Naive thymus-derived CD8-positive, alpha-beta T cell (primary cell): Measurements from ENCODE around the gene CLEC4D. TPM values are rescaled to one million over a fixed set of nuclear protein-coding genes. Genes with fewer than 3 reads are reported as not detected.
"Not testable (repeated sequence)": the region's sequence is repeated elsewhere in the genome, so short reads cannot be mapped to it uniquely, and the experiment has no call there.

ENCODE experiments used
- ATAC-seq, 2 donors: fragments of 150-1000 bp; cut with Tn5 transposase in 1 of 2; sonication (Bioruptor Pico), chemical (Tn5 transposase) in 1 of 2; 1 replicate in 1 of 2; 2 replicates in 1 of 2; pipeline ENCODE4 v1.10.0; 2021; ENCODE audit warnings: mild to moderate bottlenecking in 2 of 2, moderate library complexity in 2 of 2
- POLR2A ChIA-PET: fragments of 350-600 bp; sonication (Branson Sonifier 250); formaldehyde crosslinking; loops from one replicate; lab custom pipeline; 2021; ENCODE audit warnings: antibody characterized with exemption; lab: Charles Lee
- DNase-seq, 10 donors: peaks; one replicate each; pipeline versions ENCODE4 v3.0.0 to v3.0.0-alpha.2; 2020 to 2022
- H3K27ac Mint-ChIP-seq, 10 donors: one replicate each; pipeline ENCODE4 v1.8.0; 2020 to 2022; ENCODE audit warnings: mild to moderate bottlenecking in 10 of 10, mixed read lengths in 10 of 10, moderate library complexity in 4 of 10, inconsistent platforms in 1 of 10
- H3K27me3 Mint-ChIP-seq, 5 donors: one replicate each; pipeline ENCODE4 v1.8.0; 2021 to 2022; ENCODE audit warnings: mixed read lengths in 5 of 5
- H3K36me3 Mint-ChIP-seq, 3 donors: one replicate each; pipeline ENCODE4 v1.8.0; 2020 to 2022; ENCODE audit warnings: mixed read lengths in 3 of 3, mild to moderate bottlenecking in 2 of 3, inconsistent platforms in 1 of 3
- H3K4me1 Mint-ChIP-seq, 4 donors: one replicate each; pipeline ENCODE4 v1.8.0; 2021 to 2022; ENCODE audit warnings: mixed read lengths in 4 of 4
- H3K4me3 Mint-ChIP-seq, 10 donors: one replicate each; pipeline ENCODE4 v1.8.0; 2020 to 2022; ENCODE audit warnings: mild to moderate bottlenecking in 10 of 10, mixed read lengths in 10 of 10, moderate library complexity in 6 of 10, inconsistent platforms in 1 of 10
- H3K9me3 Mint-ChIP-seq, 9 donors: one replicate each; pipeline ENCODE4 v1.8.0; 2020 to 2022; ENCODE audit warnings: mixed read lengths in 9 of 9, mild to moderate bottlenecking in 3 of 9, inconsistent platforms in 1 of 9, moderate library complexity in 1 of 9
- polyA plus RNA-seq, 3 donors: library from polyadenylated mRNA; unstranded; fragments of 300-500 nt; fragmentation: Illumina TruSeq; gene quantifications; one replicate each; pipeline ENCODE4 v1.2.3, GENCODE V29; 2021
- total RNA-seq, 8 experiments: library from RNA in 2 of 8; stranded (reverse) in 2 of 8; gene quantifications; one replicate each; pipeline ENCODE4 v1.2.3 and lab custom pipeline; 2021 to 2026

The CLEC4D gene
- total and polyA plus RNA-seq, 5 experiments from 2014 or later, result not detected

- no peak for ATAC-seq
- H3K4me1 Mint-ChIP-seq, result peaks cover 3 to 12% (median 7%) of the 10 kb centered on the region in 4 donors
Measured at GRCh38 chr12:8499616-8500015, 13.7 kb upstream of the CLEC4D start.

GRCh38 chr12:8501720-8502119, 11.6 kb upstream of the CLEC4D start:
- Mint-ChIP-seq H3K4me1 (peaks cover 3 to 8% (median 7%) of the 10 kb centered on the region in 4 donors), H3K36me3 (no peaks in the 10 kb centered on the region), H3K4me3 (no peak overlapping the region), H3K27ac (peak overlapping the region in 1 of 10 donors; percentile 7), H3K9me3 (no peaks in the 10 kb centered on the region), H3K27me3 (peaks cover 0 to 18% (median 4%) of the 10 kb centered on the region in 5 donors)
- no peak for ATAC-seq
- no peak for DNase-seq
- POLR2A ChIA-PET, result no interaction called here

More at GRCh38 chr12:8499616-8500015, 13.7 kb upstream of the CLEC4D start:
- POLR2A ChIA-PET, result no interaction called here
- no peak for DNase-seq
- Mint-ChIP-seq H3K36me3 (no peaks in the 10 kb centered on the region), H3K4me3 (no peak overlapping the region), H3K9me3 (no peaks in the 10 kb centered on the region), H3K27me3 (peaks cover 0 to 18% (median 4%) of the 10 kb centered on the region in 5 donors), H3K27ac (no peak overlapping the region)

DNA sequence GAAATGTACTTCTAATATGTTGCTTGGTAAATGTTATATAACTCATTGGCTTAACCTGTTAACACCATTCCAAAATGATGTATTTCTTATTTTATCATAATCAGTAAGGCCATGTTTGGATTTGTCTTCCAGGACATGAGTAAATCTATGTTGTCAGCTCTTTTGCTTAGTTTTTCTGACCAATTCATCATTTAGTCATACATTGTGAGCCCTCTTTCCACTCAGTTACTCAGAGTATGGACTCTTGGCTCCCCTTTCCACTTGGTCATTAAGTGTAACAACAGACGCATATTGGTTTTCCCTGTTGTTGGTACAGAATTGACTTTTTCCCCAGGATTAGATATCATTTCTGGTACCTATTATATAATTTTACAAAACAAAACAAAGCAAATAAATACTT, 9.0 kb upstream of the CLEC4D start:
- no peak for DNase-seq
- Mint-ChIP-seq H3K9me3 (no peaks in the 10 kb centered on the region), H3K4me1 (peaks cover 3 to 8% (median 7%) of the 10 kb centered on the region in 4 donors), H3K27ac (no peak overlapping the region), H3K4me3 (no peak overlapping the region), H3K27me3 (peaks cover 0 to 18% (median under 1%) of the 10 kb centered on the region in 5 donors), H3K36me3 (no peaks in the 10 kb centered on the region)
- POLR2A ChIA-PET, result no interaction called here
- no peak for ATAC-seq

DNA sequence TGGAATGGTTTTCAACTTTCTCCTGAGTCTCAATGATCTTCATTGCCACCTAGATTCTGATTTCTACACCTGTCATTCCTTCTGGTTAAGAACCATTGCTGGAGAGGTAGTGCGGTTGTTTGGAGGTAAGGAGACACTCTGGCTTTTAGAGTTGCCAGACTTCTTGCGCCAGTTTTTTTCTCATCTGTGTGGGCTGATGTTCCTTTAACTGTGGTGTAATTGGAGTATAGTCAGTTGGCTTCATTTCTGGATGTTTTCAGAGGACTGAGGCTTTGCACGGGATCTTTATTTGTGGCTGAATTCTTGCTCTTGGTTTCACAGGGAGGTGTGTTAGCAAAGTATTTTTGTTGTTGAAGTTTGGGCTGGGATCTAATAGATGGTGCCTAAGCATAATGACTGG, 5.7 kb upstream of the CLEC4D start:
- Mint-ChIP-seq H3K27ac (no peak overlapping the region), H3K27me3 (peaks cover 4 to 21% (median 9%) of the 10 kb centered on the region in 5 donors), H3K4me3 (no peak overlapping the region), H3K4me1 (peaks cover 0 to 2% (median 0%) of the 10 kb centered on the region in 4 donors), H3K36me3 (no peaks in the 10 kb centered on the region), H3K9me3 (no peaks in the 10 kb centered on the region)
- DNase-seq, result no peak
- no peak for ATAC-seq
- POLR2A ChIA-PET, result no interaction called here

GRCh38 chr12:8508223-8508622, 5.1 kb upstream of the CLEC4D start:
- no peaks in the 10 kb centered on the region for H3K36me3 Mint-ChIP-seq
- peaks cover 0 to 2% (median 0%) of the 10 kb centered on the region in 4 donors for H3K4me1 Mint-ChIP-seq
- peaks cover 7 to 21% (median 13%) of the 10 kb centered on the region in 5 donors for H3K27me3 Mint-ChIP-seq
- DNase-seq (no peak), ATAC-seq (no peak)
- H3K9me3 Mint-ChIP-seq, result no peaks in the 10 kb centered on the region
- no peak overlapping the region for H3K27ac Mint-ChIP-seq
- POLR2A ChIA-PET, result no interaction called here
- H3K4me3 Mint-ChIP-seq, result no peak overlapping the region

DNA sequence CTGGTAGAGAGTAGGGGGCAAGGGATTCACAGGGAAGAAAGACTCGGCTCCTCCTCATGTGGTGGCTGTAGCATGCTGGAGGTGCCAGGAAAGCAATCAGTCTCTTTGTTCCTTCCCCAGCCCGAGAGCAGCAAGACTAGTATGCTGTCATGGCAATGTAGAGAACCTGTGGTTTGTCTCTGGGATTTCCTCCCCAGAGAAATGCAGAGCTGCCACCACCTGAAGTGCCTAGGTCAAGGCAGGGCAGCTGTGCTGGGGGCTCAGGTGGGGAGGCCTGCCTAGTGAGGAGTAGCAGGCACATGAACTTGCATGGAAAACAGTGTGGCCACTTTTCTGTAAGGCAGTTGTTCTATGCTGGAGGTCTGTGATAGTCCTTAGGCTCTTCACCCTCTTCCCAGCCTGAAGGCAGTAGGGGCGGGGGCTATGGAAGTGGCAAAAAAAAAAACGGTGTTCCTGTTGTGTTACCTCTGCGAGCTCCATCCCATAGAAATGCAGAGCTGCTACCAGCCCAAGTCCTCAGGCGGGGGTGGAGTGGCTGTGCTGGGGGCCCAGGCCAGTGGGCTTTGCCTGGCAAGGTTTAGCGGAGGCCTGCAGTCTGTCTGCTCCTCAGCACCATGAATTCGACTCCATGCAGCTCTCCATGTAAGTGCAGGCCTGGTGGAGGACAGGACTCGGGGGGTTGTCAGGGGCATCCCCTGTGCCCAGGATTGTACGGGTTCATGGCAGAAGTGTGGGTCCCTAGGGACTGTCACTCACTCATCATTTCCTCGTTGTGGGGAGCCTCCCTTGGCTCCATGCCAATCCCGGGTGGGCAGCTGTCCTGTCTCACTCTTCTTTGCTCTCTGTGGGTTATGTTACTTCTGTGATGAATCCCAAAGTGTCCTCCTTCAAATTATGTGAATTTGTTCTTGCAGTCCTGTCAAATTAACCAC, 4.1 kb upstream of the CLEC4D start:
- Mint-ChIP-seq H3K9me3 (no peaks in the 10 kb centered on the region), H3K4me1 (peaks cover 0 to 6% (median 2%) of the 10 kb centered on the region in 4 donors), H3K4me3 (no peak overlapping the region), H3K27me3 (peaks cover 9 to 21% (median 13%) of the 10 kb centered on the region in 5 donors), H3K36me3 (no peaks in the 10 kb centered on the region), H3K27ac (peak overlapping the region in 1 of 10 donors; percentile 41)
- POLR2A ChIA-PET, result no interaction called here
- ATAC-seq, result no peak
- no peak for DNase-seq

GRCh38 chr12:8517971-8518370, 4.7 kb downstream of the CLEC4D start:
- H3K4me1 Mint-ChIP-seq, result peaks cover 0 to 5% (median 2%) of the 10 kb centered on the region in 4 donors
- DNase-seq (no peak), ATAC-seq (no peak)
- no peaks in the 10 kb centered on the region for H3K36me3 Mint-ChIP-seq
- H3K4me3 Mint-ChIP-seq, result no peak overlapping the region
- peaks cover 0 to 1% (median 0%) of the 10 kb centered on the region in 9 donors for H3K9me3 Mint-ChIP-seq
- peaks cover 11 to 36% (median 15%) of the 10 kb centered on the region in 5 donors for H3K27me3 Mint-ChIP-seq
- H3K27ac Mint-ChIP-seq, result no peak overlapping the region
- POLR2A ChIA-PET, result no interaction called here

DNA sequence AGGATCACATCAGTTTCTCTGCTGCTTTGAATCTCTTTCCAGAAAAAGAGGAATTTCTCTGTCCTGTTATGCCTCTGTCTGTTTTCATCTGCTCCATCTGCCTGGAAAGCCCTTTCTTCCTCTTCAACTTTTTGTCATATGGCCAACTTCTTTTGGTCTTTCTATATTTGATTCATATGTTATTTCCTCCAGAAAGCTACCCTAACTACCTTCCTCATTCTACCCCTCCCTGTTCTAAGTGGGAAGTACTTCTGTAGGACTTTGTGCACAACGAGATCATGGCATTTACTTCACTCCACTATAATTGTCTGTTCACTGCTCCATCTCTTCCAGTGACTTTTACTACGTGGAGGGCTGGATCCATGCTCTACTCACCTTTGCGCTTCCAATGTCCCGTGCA, 5.9 kb downstream of the CLEC4D start:
- Mint-ChIP-seq H3K27ac (no peak overlapping the region), H3K9me3 (peaks cover 0 to 13% (median 2%) of the 10 kb centered on the region in 9 donors), H3K27me3 (peaks cover 8 to 40% (median 16%) of the 10 kb centered on the region in 5 donors), H3K4me1 (no peaks in the 10 kb centered on the region), H3K36me3 (peaks cover 0 to 2% (median 0%) of the 10 kb centered on the region in 3 donors), H3K4me3 (no peak overlapping the region)
- no peak for ATAC-seq
- POLR2A ChIA-PET, result no interaction called here
- no peak for DNase-seq

DNA sequence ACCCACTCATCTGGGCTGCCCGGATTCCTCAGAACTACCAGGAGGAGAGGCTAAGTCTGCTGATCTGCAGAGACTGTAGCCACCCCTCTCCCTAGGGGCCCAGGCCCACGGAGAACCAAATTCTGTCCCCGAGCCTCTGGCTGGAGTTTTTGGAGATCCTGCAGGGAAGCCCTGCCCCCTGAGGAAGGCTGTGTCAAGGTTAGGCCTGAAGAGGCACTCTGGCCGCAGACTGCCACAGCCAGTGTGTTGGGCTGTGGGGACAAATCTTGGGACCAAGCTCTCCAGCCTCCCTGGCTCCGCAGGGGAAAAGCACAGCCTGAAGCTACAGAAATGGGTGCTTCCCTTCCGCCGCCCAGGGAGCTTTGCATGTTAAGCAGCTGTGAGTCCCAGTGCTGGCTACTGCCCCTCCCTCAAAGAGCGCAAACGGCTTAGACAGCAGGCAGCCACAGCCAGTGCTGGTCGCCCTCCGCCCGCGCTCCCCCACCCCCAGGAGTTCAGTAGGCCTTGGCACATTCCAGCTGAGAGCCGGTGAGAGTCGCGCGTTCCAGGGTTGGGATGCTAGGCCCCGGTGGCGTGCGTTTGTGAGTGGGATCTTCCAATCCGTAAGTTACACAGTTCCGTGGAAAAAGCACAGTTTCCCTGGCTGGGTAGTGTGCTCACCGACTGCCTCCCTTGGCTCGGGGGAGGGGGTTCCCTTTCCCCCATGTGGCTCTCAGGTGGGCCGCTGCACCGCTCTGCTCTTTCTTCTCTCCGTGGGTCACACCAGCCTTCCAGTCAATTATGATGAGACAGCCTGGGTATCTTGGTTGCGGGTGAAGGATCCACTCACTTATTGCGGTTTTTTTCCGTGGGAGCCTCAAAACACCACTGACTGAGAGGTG, 14.2 kb downstream of the CLEC4D start:
- POLR2A ChIA-PET, result no interaction called here
- Mint-ChIP-seq H3K27me3 (peaks cover 13 to 68% (median 16%) of the 10 kb centered on the region in 5 donors), H3K27ac (peak overlapping the region in 1 of 10 donors; percentile 26), H3K9me3 (peaks cover 0 to 37% (median 19%) of the 10 kb centered on the region in 9 donors), H3K36me3 (peaks cover 0 to 22% (median 10%) of the 10 kb centered on the region in 3 donors), H3K4me3 (no peak overlapping the region), H3K4me1 (no peaks in the 10 kb centered on the region)
- ATAC-seq (no peak), DNase-seq (no peak)

DNA sequence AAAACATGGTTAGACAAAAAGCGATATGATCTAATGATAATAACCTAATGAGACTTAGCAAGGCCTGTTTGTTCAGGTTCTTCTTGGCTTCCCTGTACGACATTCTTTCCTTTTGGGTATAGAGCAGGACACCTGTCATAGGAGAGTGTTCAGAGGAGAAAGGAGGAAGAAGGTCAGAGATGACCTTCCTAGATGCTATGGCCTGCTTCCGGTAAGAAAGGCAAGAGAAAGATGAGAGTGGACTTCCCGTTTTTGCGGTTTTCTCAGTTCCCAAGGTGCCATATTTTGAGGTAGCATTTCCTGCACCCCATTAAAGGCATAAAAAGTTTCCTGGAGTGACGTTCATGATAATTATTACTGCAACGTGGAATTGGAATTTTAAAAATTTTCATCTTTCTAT, 18.7 kb downstream of the CLEC4D start:
- DNase-seq (no peak), ATAC-seq (no peak)
- POLR2A ChIA-PET, result no interaction called here
- Mint-ChIP-seq H3K36me3 (no peaks in the 10 kb centered on the region), H3K27ac (no peak overlapping the region), H3K4me1 (no peaks in the 10 kb centered on the region), H3K4me3 (no peak overlapping the region), H3K9me3 (no peaks in the 10 kb centered on the region), H3K27me3 (peaks cover 13 to 53% (median 21%) of the 10 kb centered on the region in 5 donors)

DNA sequence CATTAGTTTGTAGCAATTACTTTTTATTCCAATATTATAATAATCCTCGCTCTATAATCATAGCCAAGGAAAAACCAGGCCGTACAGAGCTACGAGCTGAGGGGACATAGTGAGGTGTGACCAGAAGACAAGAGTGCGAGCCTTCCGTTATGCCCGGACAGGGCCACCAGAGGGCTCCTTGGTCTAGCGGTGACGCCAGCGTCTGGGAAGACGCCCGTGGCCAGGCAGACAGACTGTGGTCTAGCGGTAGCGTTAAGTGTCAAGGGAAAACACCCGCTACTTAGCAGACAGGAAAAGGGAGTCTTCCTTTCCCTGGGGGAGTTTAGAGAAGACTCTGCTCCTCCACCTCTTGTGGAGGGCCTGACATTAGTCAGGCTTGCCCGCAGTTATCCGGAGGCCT, 24.5 kb downstream of the CLEC4D start:
- H3K36me3 Mint-ChIP-seq, ATAC-seq, H3K4me3 Mint-ChIP-seq, H3K9me3 Mint-ChIP-seq, POLR2A ChIA-PET, H3K4me1 Mint-ChIP-seq, DNase-seq: not testable (repeated sequence)
- H3K27ac Mint-ChIP-seq, result peak overlapping the region in 1 of 10 donors; percentile 50
- H3K27me3 Mint-ChIP-seq, result peaks cover 16 to 38% (median 30%) of the 10 kb centered on the region in 5 donors

GRCh38 chr12:8540831-8541230, 27.5 kb downstream of the CLEC4D start, which contains the start of gene CLEC4E:
Gene CLEC4E (minus strand): TSS chr12:8540905. CDS start chr12:8540797, 108 bp downstream.
- not testable (repeated sequence) for H3K9me3 Mint-ChIP-seq, ATAC-seq, H3K36me3 Mint-ChIP-seq, DNase-seq
- Mint-ChIP-seq H3K27me3 (peaks cover 10 to 27% (median 19%) of the 10 kb centered on the region in 5 donors), H3K27ac (peak within 1 kb of the TSS in 1 of 10 donors; percentile 14), H3K4me3 (peak within 1 kb of the TSS in 1 of 10 donors; percentile 29), H3K4me1 (peaks cover 0 to 12% (median 0%) of the 10 kb centered on the region in 4 donors)
- POLR2A ChIA-PET, result interaction anchor here (0.7 kb wide), 1 partner anchor 11 kb away, joined by 3 read pairs; no protein-coding TSS in a partner anchor
